ENCODE results near the gene FADS1.

The FADS1 gene

GRCh38 chr11:61816736-61817455, at the start of gene FADS1:
FADS1 (minus strand) TSS chr11:61817003; CDS start chr11:61816929, 74 bp downstream.
- DNase-seq (ENCODE audit: insufficient read length, low spot score) (peak; percentile 95), FAIRE-seq (no peak)
- TF ChIP-seq POLR2A (IDR thresholded peaks at IDR 0.05; ENCODE audit: low read depth, low read length) = peak; percentile 64

GRCh38 chr11:61866231-61866957, 49.6 kb upstream of the FADS1 start:
- no peak for DNase-seq (ENCODE audit: insufficient read length, low spot score)
- TF ChIP-seq POLR2A (IDR thresholded peaks at IDR 0.05; ENCODE audit: low read depth, low read length) = no peak
- no peak for FAIRE-seq

GRCh38 chr11:61864814-61865775, 48.3 kb upstream of the FADS1 start:
- no peak for TF ChIP-seq POLR2A (IDR thresholded peaks at IDR 0.05; ENCODE audit: low read depth, low read length)
- FAIRE-seq = no peak
- no peak for DNase-seq (ENCODE audit: insufficient read length, low spot score)

GRCh38 chr11:61863548-61864081, 46.8 kb upstream of the FADS1 start:
- DNase-seq (ENCODE audit: insufficient read length, low spot score) (no peak), FAIRE-seq (no peak)
- TF ChIP-seq POLR2A (IDR thresholded peaks at IDR 0.05; ENCODE audit: low read depth, low read length) = no peak

DNA sequence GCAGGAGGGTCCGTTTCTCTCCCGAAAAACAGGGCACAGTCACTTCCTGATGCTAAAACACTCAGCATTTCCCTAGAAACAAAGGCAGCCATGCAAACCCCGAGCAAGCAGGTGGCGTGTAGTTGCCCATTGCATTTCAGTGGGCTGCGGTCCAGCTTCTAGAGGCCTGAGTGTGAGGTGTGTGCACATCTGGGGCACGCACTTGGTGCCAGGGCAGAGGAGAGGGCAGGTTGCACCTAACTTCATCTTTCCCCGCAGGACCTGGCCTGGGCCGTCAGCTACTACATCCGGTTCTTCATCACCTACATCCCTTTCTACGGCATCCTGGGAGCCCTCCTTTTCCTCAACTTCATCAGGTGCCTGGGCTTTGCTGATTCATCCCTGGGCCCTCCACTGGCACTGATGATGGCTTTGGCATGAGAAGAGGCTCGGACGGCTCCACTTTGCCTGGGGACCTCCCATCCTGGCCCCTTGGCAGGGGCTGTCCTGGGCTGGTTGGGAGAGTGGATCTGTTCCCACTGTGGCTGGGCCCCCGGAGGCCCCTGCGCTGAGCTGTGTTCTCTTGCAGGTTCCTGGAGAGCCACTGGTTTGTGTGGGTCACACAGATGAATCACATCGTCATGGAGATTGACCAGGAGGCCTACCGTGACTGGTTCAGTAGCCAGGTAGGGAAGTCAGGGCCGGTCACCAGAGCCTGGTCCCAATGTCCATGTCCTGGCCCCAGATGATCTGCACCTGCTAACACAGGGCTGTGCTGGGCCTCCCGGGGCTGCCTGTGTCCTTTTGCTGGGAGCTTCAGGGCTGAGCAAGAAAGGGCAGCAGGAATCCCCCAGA, 46.1 kb upstream of the FADS1 start:
- FAIRE-seq (no peak), DNase-seq (ENCODE audit: insufficient read length, low spot score) (no peak)
- TF ChIP-seq POLR2A (IDR thresholded peaks at IDR 0.05; ENCODE audit: low read depth, low read length) = no peak

GRCh38 chr11:61861634-61862033, 44.8 kb upstream of the FADS1 start:
- FAIRE-seq = no peak
- no peak for DNase-seq (ENCODE audit: insufficient read length, low spot score)
- no peak for TF ChIP-seq POLR2A (IDR thresholded peaks at IDR 0.05; ENCODE audit: low read depth, low read length)

- no peak for TF ChIP-seq POLR2A (IDR thresholded peaks at IDR 0.05; ENCODE audit: low read depth, low read length)
These were observed 43.5 kb upstream of the FADS1 start for GRCh38 chr11:61860054-61860903.

DNA sequence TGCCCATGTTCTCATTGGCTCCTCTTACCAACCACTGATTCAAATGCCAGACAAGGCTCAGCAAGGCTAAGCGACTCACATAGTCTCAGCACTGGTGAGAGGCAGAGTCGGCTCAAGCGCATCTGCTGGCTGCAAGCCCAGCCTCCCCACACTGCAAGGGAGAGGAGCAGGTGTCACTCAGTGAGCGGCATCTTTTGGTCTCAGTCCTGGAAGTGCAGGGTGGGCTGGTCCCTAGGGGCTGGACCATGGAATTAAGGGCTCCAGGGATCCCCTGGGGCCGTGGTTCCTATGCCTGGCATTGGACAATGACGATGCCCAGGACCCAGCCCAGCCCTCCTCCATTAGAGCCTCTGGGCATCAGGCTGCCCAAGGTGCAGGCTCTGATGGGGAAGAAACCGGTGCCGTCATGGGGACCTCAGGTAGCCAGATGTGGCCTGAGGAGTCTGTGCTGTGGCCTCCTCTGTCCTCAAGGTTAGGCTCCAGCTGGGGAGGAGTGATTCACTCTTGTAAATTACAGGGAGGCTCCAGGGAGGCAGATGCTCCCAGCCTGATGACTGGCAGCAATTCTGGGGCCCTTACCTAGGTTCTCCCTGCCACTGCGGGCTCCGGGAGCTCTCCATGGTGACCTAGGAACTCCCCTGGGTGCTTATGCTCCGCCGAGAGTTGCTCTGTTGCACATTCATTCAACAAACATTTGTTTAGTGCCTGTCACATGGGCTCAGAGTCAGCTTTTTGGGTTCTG, 39.3 kb upstream of the FADS1 start:
- no peak for TF ChIP-seq POLR2A (IDR thresholded peaks at IDR 0.05; ENCODE audit: low read depth, low read length)
- no peak for DNase-seq (ENCODE audit: insufficient read length, low spot score)
- FAIRE-seq = no peak

More at GRCh38 chr11:61860054-61860903, 43.5 kb upstream of the FADS1 start:
- DNase-seq (ENCODE audit: insufficient read length, low spot score) (peak; percentile 63), FAIRE-seq (no peak)

- FAIRE-seq (no peak), DNase-seq (ENCODE audit: insufficient read length, low spot score) (no peak)
- TF ChIP-seq POLR2A (IDR thresholded peaks at IDR 0.05; ENCODE audit: low read depth, low read length) = no peak
These were observed 38.3 kb upstream of the FADS1 start for GRCh38 chr11:61854966-61855714.

DNA sequence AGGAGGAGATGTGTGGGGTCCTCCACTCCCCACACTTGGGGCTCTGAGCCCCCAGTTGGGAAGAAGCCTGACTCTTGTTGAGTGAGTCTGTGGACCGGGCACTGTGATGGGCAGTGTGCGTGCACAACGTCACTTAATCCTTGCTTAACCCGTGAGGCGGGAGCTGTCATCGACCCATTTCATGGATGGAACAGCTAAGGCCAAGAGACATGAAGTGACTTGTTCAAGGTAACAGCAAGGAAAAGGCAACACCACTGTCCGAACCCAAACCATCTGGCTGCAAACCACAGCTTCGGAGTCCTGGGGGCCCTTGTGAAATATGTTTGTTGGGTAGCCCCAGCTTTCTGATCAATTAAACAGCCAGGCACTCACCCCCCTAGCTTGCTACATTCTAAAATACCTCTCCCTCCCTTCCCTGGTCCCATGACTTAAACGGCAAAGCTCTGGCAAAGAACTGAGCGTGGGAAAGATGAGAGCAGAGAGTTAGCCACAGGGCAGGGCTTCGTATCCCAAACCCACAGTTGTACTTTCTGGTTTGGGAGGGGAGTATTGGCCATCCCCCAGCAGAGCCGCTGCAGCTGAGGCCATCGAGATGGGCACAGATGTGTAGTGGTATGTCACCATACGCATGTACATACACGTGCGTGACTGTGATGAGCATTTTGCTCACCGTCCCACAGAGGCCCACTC, 37.5 kb upstream of the FADS1 start:
- no peak for DNase-seq (ENCODE audit: insufficient read length, low spot score)
- TF ChIP-seq POLR2A (IDR thresholded peaks at IDR 0.05; ENCODE audit: low read depth, low read length) = no peak
- FAIRE-seq = no peak
